ENCODE data around the gene PSMD1.

DNA sequence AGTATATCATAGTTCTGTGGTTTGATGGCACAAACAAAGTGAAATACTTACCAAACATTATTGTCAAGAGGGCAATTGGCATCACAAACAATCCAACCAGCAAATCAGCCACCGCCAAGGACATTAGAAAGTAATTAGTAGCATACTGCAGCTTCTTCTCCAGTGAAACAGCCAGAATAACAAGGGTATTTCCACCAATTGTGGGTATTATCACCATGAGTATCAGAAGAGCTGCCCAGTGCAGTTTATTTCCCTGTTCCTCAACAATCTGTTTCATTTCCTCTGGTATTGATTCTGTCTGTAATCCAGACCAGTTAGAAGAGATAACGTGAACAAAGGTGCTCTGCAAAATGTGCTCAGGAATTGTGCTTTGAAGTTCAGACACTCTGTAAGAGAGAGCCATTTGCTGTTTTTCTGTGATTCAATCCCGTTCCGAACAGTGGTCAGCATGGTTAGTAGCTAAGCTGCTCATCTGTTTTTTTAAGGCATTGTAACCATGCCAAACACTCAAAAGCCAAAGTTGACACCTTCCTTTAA, 66.8 kb downstream of the PSMD1 start:
- TF ChIP-seq, protein P1, sequence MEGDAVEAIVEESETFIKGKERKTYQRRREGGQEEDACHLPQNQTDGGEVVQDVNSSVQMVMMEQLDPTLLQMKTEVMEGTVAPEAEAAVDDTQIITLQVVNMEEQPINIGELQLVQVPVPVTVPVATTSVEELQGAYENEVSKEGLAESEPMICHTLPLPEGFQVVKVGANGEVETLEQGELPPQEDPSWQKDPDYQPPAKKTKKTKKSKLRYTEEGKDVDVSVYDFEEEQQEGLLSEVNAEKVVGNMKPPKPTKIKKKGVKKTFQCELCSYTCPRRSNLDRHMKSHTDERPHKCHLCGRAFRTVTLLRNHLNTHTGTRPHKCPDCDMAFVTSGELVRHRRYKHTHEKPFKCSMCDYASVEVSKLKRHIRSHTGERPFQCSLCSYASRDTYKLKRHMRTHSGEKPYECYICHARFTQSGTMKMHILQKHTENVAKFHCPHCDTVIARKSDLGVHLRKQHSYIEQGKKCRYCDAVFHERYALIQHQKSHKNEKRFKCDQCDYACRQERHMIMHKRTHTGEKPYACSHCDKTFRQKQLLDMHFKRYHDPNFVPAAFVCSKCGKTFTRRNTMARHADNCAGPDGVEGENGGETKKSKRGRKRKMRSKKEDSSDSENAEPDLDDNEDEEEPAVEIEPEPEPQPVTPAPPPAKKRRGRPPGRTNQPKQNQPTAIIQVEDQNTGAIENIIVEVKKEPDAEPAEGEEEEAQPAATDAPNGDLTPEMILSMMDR (IDR thresholded peaks at IDR 0.05), result no peak
- no peak for TF ChIP-seq EP300 (IDR thresholded peaks at IDR 0.05)
